WTC11 (cell line): ENCODE results near the gene NOX1. TPM values are rescaled to one million over a fixed set of nuclear protein-coding genes. Genes with fewer than 3 reads are reported as not detected.

Experiments used
- ATAC-seq: fragments of 200-7000 bp; cut with Tn5 transposase; 2 replicates; pipeline ENCODE4 v1.10.0; 2021; ENCODE audit warnings: mild to moderate bottlenecking, moderate library complexity
- CTCF ChIA-PET: fragments of 300-600 bp; sonication (Branson Sonifier 250); formaldehyde crosslinking; loops from one replicate; lab custom pipeline; 2021; ENCODE audit warnings: antibody characterized with exemption; lab: Charles Lee
- POLR2A ChIA-PET: fragments of 350-600 bp; sonication (Branson Sonifier 250); formaldehyde crosslinking; loops from one replicate; lab custom pipeline; 2021; ENCODE audit warnings: antibody characterized with exemption; lab: Charles Lee
- DNase-seq: peaks from one replicate; pipeline ENCODE4 v3.0.0; 2021; ENCODE audit warnings: low spot score
- H3K27ac Mint-ChIP-seq: 2 replicates; pipeline ENCODE4 v1.8.0; 2021; ENCODE audit warnings: mixed read lengths
- H3K27me3 Mint-ChIP-seq: 2 replicates; pipeline ENCODE4 v1.8.0; 2021; ENCODE audit warnings: low read depth, mild to moderate bottlenecking, moderate library complexity, mixed read lengths
- H3K36me3 Mint-ChIP-seq: 2 replicates; pipeline ENCODE4 v1.8.0; 2021; ENCODE audit warnings: mixed read lengths
- H3K4me1 Mint-ChIP-seq: 2 replicates; pipeline ENCODE4 v1.8.0; 2022; ENCODE audit warnings: mixed read lengths
- H3K4me3 Mint-ChIP-seq: 2 replicates; pipeline ENCODE4 v1.8.0; 2021; ENCODE audit warnings: mild to moderate bottlenecking, moderate library complexity, mixed read lengths
- H3K9me3 Mint-ChIP-seq: 2 replicates; pipeline ENCODE4 v1.8.0; 2021; ENCODE audit warnings: mixed read lengths
- E2F4 ChIP-seq: sonication (generic); formaldehyde crosslinking; IDR thresholded peaks from 2 replicates; pipeline ENCODE4 v1.8.1; 2022; ENCODE audit warnings: low read depth, mild to moderate bottlenecking, moderate library complexity, missing genetic modification reagents, borderline replicate concordance
- ERG ChIP-seq: fragments of 250-450 bp; sonication (Bioruptor Pico); IDR thresholded peaks from 2 replicates; pipeline ENCODE4 v1.8.0; 2021; ENCODE audit warnings: mild to moderate bottlenecking
- GRHL2 ChIP-seq: fragments of 250-450 bp; sonication (Bioruptor Pico); IDR thresholded peaks from 2 replicates; pipeline ENCODE4 v1.8.0; 2022; ENCODE audit warnings: mild to moderate bottlenecking, moderate library complexity; ENCODE audit not compliant: insufficient replicate concordance, severe bottlenecking
- MXD4 ChIP-seq: fragments of 250-450 bp; sonication (Bioruptor Pico); IDR thresholded peaks from 2 replicates; pipeline ENCODE4 v1.8.0; 2021; ENCODE audit warnings: mild to moderate bottlenecking, moderate library complexity, borderline replicate concordance
- NR2C2 ChIP-seq: sonication (generic); formaldehyde crosslinking; IDR thresholded peaks from 2 replicates; pipeline ENCODE4 v1.8.0; 2022; ENCODE audit warnings: mild to moderate bottlenecking, missing genetic modification reagents
- PRDM15 ChIP-seq: sonication (generic); formaldehyde crosslinking; IDR thresholded peaks from 2 replicates; pipeline ENCODE4 v1.8.0; 2022; ENCODE audit warnings: missing genetic modification reagents
- RELA ChIP-seq: sonication (generic); formaldehyde crosslinking; IDR thresholded peaks from 2 replicates; pipeline ENCODE4 v1.8.1; 2022; ENCODE audit warnings: missing genetic modification reagents, mild to moderate bottlenecking, borderline replicate concordance
- SOX15 ChIP-seq: fragments of 250-450 bp; sonication (Bioruptor Pico); IDR thresholded peaks from 2 replicates; pipeline ENCODE4 v1.9.0; 2021; ENCODE audit warnings: mild to moderate bottlenecking
- ZNF219 ChIP-seq: sonication (generic); formaldehyde crosslinking; IDR thresholded peaks from 2 replicates; pipeline ENCODE4 v1.8.0; 2023; ENCODE audit warnings: missing genetic modification reagents, mild to moderate bottlenecking, borderline replicate concordance
- ZNF396 ChIP-seq: fragments of 250-450 bp; sonication (Bioruptor Pico); IDR thresholded peaks from 2 replicates; pipeline ENCODE4 v1.8.0; 2021; ENCODE audit warnings: mild to moderate bottlenecking, moderate library complexity, borderline replicate concordance
- ZNF423 ChIP-seq: fragments of 250-450 bp; sonication (Bioruptor Pico); IDR thresholded peaks from 2 replicates; pipeline ENCODE4 v2.1.2; 2022; ENCODE audit warnings: mild to moderate bottlenecking, moderate library complexity
- ZNF532 ChIP-seq: fragments of 250-450 bp; sonication (Bioruptor Pico); IDR thresholded peaks from 2 replicates; pipeline ENCODE4 v1.9.0; 2021; ENCODE audit warnings: mild to moderate bottlenecking, borderline replicate concordance
- total RNA-seq: library from RNA; stranded (reverse); gene quantifications from 3 replicates; pipeline ENCODE4 v1.2.3, GENCODE V29; 2021
- TF ChIP-seq, protein P1 (sequence below): sonication (generic); formaldehyde crosslinking; IDR thresholded peaks from 2 replicates; pipeline ENCODE4 v1.8.0; 2023; ENCODE audit warnings: missing genetic modification reagents
- TF ChIP-seq, protein P2 (sequence below): sonication (generic); formaldehyde crosslinking; IDR thresholded peaks from 2 replicates; pipeline ENCODE4 v1.8.1; 2022; ENCODE audit warnings: mild to moderate bottlenecking, moderate library complexity, missing genetic modification reagents
- TF ChIP-seq, protein P3 (sequence below): sonication (generic); formaldehyde crosslinking; IDR thresholded peaks from 2 replicates; pipeline ENCODE4 v1.8.1; 2022; ENCODE audit warnings: missing genetic modification reagents, borderline replicate concordance

Gene NOX1
- total RNA-seq, 1 experiment from 2014 or later, result not detected

GRCh38 chrX:100904433-100904832 is 30.3 kb upstream of the NOX1 start:
- ChIA-PET CTCF (no interaction called here), POLR2A (no interaction called here)
- DNase-seq, result no peak
- TF ChIP-seq ERG (no peak), GRHL2 (CRISPR knock-in tag) (no peak), NR2C2 (no peak), ZNF396 (CRISPR knock-in tag) (no peak), PRDM15 (CRISPR knock-in tag) (no peak), ZNF219 (CRISPR knock-in tag) (no peak), ZNF532 (CRISPR knock-in tag) (no peak), MXD4 (CRISPR knock-in tag) (no peak), SOX15 (CRISPR knock-in tag) (no peak), ZNF423 (no peak), RELA (CRISPR knock-in tag) (no peak), E2F4 (CRISPR knock-in tag) (no peak)
- TF ChIP-seq, protein P1, sequence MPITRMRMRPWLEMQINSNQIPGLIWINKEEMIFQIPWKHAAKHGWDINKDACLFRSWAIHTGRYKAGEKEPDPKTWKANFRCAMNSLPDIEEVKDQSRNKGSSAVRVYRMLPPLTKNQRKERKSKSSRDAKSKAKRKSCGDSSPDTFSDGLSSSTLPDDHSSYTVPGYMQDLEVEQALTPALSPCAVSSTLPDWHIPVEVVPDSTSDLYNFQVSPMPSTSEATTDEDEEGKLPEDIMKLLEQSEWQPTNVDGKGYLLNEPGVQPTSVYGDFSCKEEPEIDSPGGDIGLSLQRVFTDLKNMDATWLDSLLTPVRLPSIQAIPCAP (CRISPR knock-in tag), result no peak
- TF ChIP-seq, protein P2, sequence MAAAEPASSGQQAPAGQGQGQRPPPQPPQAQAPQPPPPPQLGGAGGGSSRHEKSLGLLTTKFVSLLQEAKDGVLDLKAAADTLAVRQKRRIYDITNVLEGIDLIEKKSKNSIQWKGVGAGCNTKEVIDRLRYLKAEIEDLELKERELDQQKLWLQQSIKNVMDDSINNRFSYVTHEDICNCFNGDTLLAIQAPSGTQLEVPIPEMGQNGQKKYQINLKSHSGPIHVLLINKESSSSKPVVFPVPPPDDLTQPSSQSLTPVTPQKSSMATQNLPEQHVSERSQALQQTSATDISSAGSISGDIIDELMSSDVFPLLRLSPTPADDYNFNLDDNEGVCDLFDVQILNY (CRISPR knock-in tag), result no peak
- TF ChIP-seq, protein P3, sequence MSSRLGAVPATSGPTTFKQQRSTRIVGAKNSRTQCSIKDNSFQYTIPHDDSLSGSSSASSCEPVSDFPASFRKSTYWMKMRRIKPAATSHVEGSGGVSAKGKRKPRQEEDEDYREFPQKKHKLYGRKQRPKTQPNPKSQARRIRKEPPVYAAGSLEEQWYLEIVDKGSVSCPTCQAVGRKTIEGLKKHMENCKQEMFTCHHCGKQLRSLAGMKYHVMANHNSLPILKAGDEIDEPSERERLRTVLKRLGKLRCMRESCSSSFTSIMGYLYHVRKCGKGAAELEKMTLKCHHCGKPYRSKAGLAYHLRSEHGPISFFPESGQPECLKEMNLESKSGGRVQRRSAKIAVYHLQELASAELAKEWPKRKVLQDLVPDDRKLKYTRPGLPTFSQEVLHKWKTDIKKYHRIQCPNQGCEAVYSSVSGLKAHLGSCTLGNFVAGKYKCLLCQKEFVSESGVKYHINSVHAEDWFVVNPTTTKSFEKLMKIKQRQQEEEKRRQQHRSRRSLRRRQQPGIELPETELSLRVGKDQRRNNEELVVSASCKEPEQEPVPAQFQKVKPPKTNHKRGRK (CRISPR knock-in tag), result no peak
- no peak overlapping the region for H3K4me3 Mint-ChIP-seq
- H3K27ac Mint-ChIP-seq, result no peak overlapping the region
- H3K4me1 Mint-ChIP-seq, result no peaks in the 10 kb centered on the region
- no peaks in the 10 kb centered on the region; the same call in 1 of the 2 replicates for H3K27me3 Mint-ChIP-seq
- peaks cover 3% of the 10 kb centered on the region; the same call in 1 of the 2 replicates for H3K36me3 Mint-ChIP-seq
- ATAC-seq, result no peak
- peaks cover 13% of the 10 kb centered on the region for H3K9me3 Mint-ChIP-seq
